Immature natural killer cell (primary cell): ENCODE data around the gene GLE1. TPM values are rescaled to one million over a fixed set of nuclear protein-coding genes. Genes with fewer than 3 reads are reported as not detected.

Experiments
- DNase-seq, 3 donors: peaks; one replicate each; pipeline ENCODE4 v3.0.0; 2022; ENCODE audit warnings: mixed read lengths in 1 of 3
- H3K27ac Mint-ChIP-seq, 6 donors: one replicate each; pipeline ENCODE4 v1.8.0; 2020; ENCODE audit warnings: mixed read lengths in 6 of 6, mild to moderate bottlenecking in 5 of 6, inconsistent platforms in 4 of 6, moderate library complexity in 3 of 6
- H3K27me3 Mint-ChIP-seq, 3 donors: one replicate each; pipeline ENCODE4 v1.8.0; 2020 to 2021; ENCODE audit warnings: low read depth in 3 of 3, mild to moderate bottlenecking in 3 of 3, mixed read lengths in 3 of 3, moderate library complexity in 3 of 3, inconsistent platforms in 1 of 3
- H3K36me3 Mint-ChIP-seq, 3 donors: one replicate each; pipeline ENCODE4 v1.8.0; 2020; ENCODE audit warnings: mixed read lengths in 3 of 3, inconsistent platforms in 2 of 3, mild to moderate bottlenecking in 2 of 3
- H3K4me1 Mint-ChIP-seq, 2 donors: one replicate each; pipeline ENCODE4 v1.8.0; 2020; ENCODE audit warnings: inconsistent platforms in 2 of 2, mild to moderate bottlenecking in 2 of 2, mixed read lengths in 2 of 2, moderate library complexity in 1 of 2
- H3K4me3 Mint-ChIP-seq, 5 donors: one replicate each; pipeline ENCODE4 v1.8.0; 2020; ENCODE audit warnings: mild to moderate bottlenecking in 5 of 5, mixed read lengths in 5 of 5, inconsistent platforms in 3 of 5, moderate library complexity in 3 of 5
- H3K9me3 Mint-ChIP-seq, 6 donors: one replicate each; pipeline ENCODE4 v1.8.0; 2020; ENCODE audit warnings: mild to moderate bottlenecking in 6 of 6, mixed read lengths in 6 of 6, inconsistent platforms in 4 of 6, moderate library complexity in 3 of 6
- polyA plus RNA-seq, 3 donors: library from polyadenylated mRNA; unstranded; fragments of 300-500 nt; fragmentation: Illumina TruSeq; gene quantifications; one replicate each; pipeline ENCODE4 v1.2.3, GENCODE V29; 2021

GLE1 gene
- 10 to 100 TPM; 17.4 to 49.3 (median 22.8) TPM for polyA plus RNA-seq

- peaks cover 5 to 24% (median 5%) of the 10 kb centered on the region in 3 donors for H3K36me3 Mint-ChIP-seq
Measured at GRCh38 chr9:128504485-128505413, at the start of gene GLE1. TSS of gene GLE1 (plus strand) at chr9:128504719. CDS start at chr9:128504806, 87 bp downstream.

GRCh38 chr9:128454991-128455390 is 49.5 kb upstream of the GLE1 start:
- Mint-ChIP-seq H3K9me3 (no peaks in the 10 kb centered on the region), H3K27me3 (peaks cover 6 to 9% (median 6%) of the 10 kb centered on the region in 3 donors), H3K4me3 (peak overlapping the region; percentile 53 to 91 (median 63)), H3K36me3 (peaks cover 1 to 7% (median 6%) of the 10 kb centered on the region in 3 donors), H3K4me1 (peaks cover 11 to 12% of the 10 kb centered on the region in 2 donors), H3K27ac (peak overlapping the region; percentile 70 to 93 (median 78))
- DNase-seq, result no peak

More at GRCh38 chr9:128504485-128505413, at the start of gene GLE1:
- peak; percentile 96 to 97 (median 97) for DNase-seq
- H3K27ac Mint-ChIP-seq, result peak within 1 kb of the TSS; percentile 91 to 99 (median 98)
- H3K9me3 Mint-ChIP-seq, result peaks cover 0 to 1% (median 0%) of the 10 kb centered on the region in 6 donors
- H3K27me3 Mint-ChIP-seq, result peaks cover 4 to 7% (median 6%) of the 10 kb centered on the region in 3 donors
- H3K4me1 Mint-ChIP-seq, result peaks cover 31 to 48% of the 10 kb centered on the region in 2 donors
- peak within 1 kb of the TSS; percentile 93 to 100 (median 99) for H3K4me3 Mint-ChIP-seq

GRCh38 chr9:128455849-128456612 is 48.5 kb upstream of the GLE1 start, which contains the start of gene ODF2:
TSS of gene ODF2 (plus strand) at chr9:128456006. CDS start at chr9:128456092, 86 bp downstream.
- peaks cover 10 to 12% (median 12%) of the 10 kb centered on the region in 3 donors for H3K36me3 Mint-ChIP-seq
- H3K4me1 Mint-ChIP-seq, result peaks cover 11 to 12% of the 10 kb centered on the region in 2 donors
- H3K9me3 Mint-ChIP-seq, result no peaks in the 10 kb centered on the region
- peak within 1 kb of the TSS; percentile 79 to 97 (median 93) for H3K27ac Mint-ChIP-seq
- peaks cover 6 to 9% (median 6%) of the 10 kb centered on the region in 3 donors for H3K27me3 Mint-ChIP-seq
- H3K4me3 Mint-ChIP-seq, result peak within 1 kb of the TSS; percentile 90 to 94 (median 91)
- peak; percentile 98 for DNase-seq

GRCh38 chr9:128456613-128457061 is 47.9 kb upstream of the GLE1 start:
- Mint-ChIP-seq H3K9me3 (no peaks in the 10 kb centered on the region), H3K4me3 (peak overlapping the region; percentile 89 to 94 (median 91)), H3K27me3 (peaks cover 6 to 9% (median 6%) of the 10 kb centered on the region in 3 donors), H3K4me1 (peaks cover 11 to 12% of the 10 kb centered on the region in 2 donors), H3K27ac (peak overlapping the region; percentile 79 to 97 (median 93)), H3K36me3 (peaks cover 12 to 14% (median 12%) of the 10 kb centered on the region in 3 donors)
- DNase-seq, result peak; percentile 62

- DNase-seq, result no peak
- H3K36me3 Mint-ChIP-seq, result peaks cover 12 to 14% (median 12%) of the 10 kb centered on the region in 3 donors
- H3K9me3 Mint-ChIP-seq, result no peaks in the 10 kb centered on the region
- peaks cover 11 to 12% of the 10 kb centered on the region in 2 donors for H3K4me1 Mint-ChIP-seq
- peak overlapping the region in 4 of 6 donors; percentile 59 to 93 (median 82) for H3K27ac Mint-ChIP-seq
- peak overlapping the region; percentile 51 to 94 (median 90) for H3K4me3 Mint-ChIP-seq
- H3K27me3 Mint-ChIP-seq, result peaks cover 6 to 9% (median 6%) of the 10 kb centered on the region in 3 donors
Measured at GRCh38 chr9:128457207-128457606, 47.3 kb upstream of the GLE1 start.

GRCh38 chr9:128459011-128459410 is 45.5 kb upstream of the GLE1 start:
- H3K4me3 Mint-ChIP-seq, result peak overlapping the region in 2 of 5 donors; percentile 25 to 26
- peaks cover 11 to 12% of the 10 kb centered on the region in 2 donors for H3K4me1 Mint-ChIP-seq
- no peak for DNase-seq
- H3K9me3 Mint-ChIP-seq, result no peaks in the 10 kb centered on the region
- H3K27me3 Mint-ChIP-seq, result peaks cover 6 to 9% (median 6%) of the 10 kb centered on the region in 3 donors
- peak overlapping the region in 2 of 6 donors; percentile 37 to 40 for H3K27ac Mint-ChIP-seq
- peaks cover 12 to 25% (median 12%) of the 10 kb centered on the region in 3 donors for H3K36me3 Mint-ChIP-seq

GRCh38 chr9:128469070-128469469 is 35.4 kb upstream of the GLE1 start:
- Mint-ChIP-seq H3K27ac (peak overlapping the region in 1 of 6 donors; percentile 58), H3K9me3 (no peaks in the 10 kb centered on the region), H3K27me3 (peaks cover 0 to 2% (median 0%) of the 10 kb centered on the region in 3 donors), H3K4me1 (peaks cover 0 to 8% of the 10 kb centered on the region in 2 donors), H3K4me3 (no peak overlapping the region), H3K36me3 (peaks cover 13% of the 10 kb centered on the region in 3 donors)
- no peak for DNase-seq

- H3K4me1 Mint-ChIP-seq, result peaks cover 0 to 8% of the 10 kb centered on the region in 2 donors
- H3K4me3 Mint-ChIP-seq, result no peak overlapping the region
- peaks cover 13 to 20% (median 19%) of the 10 kb centered on the region in 3 donors for H3K36me3 Mint-ChIP-seq
- H3K27me3 Mint-ChIP-seq, result peaks cover 0 to 2% (median 0%) of the 10 kb centered on the region in 3 donors
- no peak for DNase-seq
- H3K9me3 Mint-ChIP-seq, result no peaks in the 10 kb centered on the region
- peak overlapping the region in 1 of 6 donors; percentile 74 for H3K27ac Mint-ChIP-seq
Measured at GRCh38 chr9:128470560-128470959, 34.0 kb upstream of the GLE1 start.

- H3K4me1 Mint-ChIP-seq, result peaks cover 0 to 8% of the 10 kb centered on the region in 2 donors
- H3K9me3 Mint-ChIP-seq, result no peaks in the 10 kb centered on the region
Measured at GRCh38 chr9:128473104-128473503, 31.4 kb upstream of the GLE1 start.

GRCh38 chr9:128475867-128476266 is 28.7 kb upstream of the GLE1 start:
- H3K27ac Mint-ChIP-seq, result no peak overlapping the region
- H3K4me1 Mint-ChIP-seq, result no peaks in the 10 kb centered on the region
- peaks cover 0 to 2% (median 2%) of the 10 kb centered on the region in 3 donors for H3K27me3 Mint-ChIP-seq
- H3K9me3 Mint-ChIP-seq, result no peaks in the 10 kb centered on the region
- no peak for DNase-seq
- no peak overlapping the region for H3K4me3 Mint-ChIP-seq
- H3K36me3 Mint-ChIP-seq, result peaks cover 24 to 36% (median 28%) of the 10 kb centered on the region in 3 donors

More at GRCh38 chr9:128473104-128473503, 31.4 kb upstream of the GLE1 start:
- DNase-seq, result no peak
- peaks cover 0 to 2% (median 2%) of the 10 kb centered on the region in 3 donors for H3K27me3 Mint-ChIP-seq
- H3K27ac Mint-ChIP-seq, result peak overlapping the region in 2 of 6 donors; percentile 44 to 67
- no peak overlapping the region for H3K4me3 Mint-ChIP-seq
- H3K36me3 Mint-ChIP-seq, result peaks cover 16 to 28% (median 25%) of the 10 kb centered on the region in 3 donors

- Mint-ChIP-seq H3K27me3 (peaks cover 0 to 2% (median 0%) of the 10 kb centered on the region in 3 donors), H3K36me3 (peaks cover 34 to 37% (median 35%) of the 10 kb centered on the region in 3 donors), H3K27ac (peak overlapping the region in 1 of 6 donors; percentile 52), H3K4me1 (no peaks in the 10 kb centered on the region), H3K9me3 (no peaks in the 10 kb centered on the region), H3K4me3 (no peak overlapping the region)
- DNase-seq, result no peak
Measured at GRCh38 chr9:128479262-128479661, 25.3 kb upstream of the GLE1 start.

- H3K4me1 Mint-ChIP-seq, result no peaks in the 10 kb centered on the region
- no peak overlapping the region for H3K27ac Mint-ChIP-seq
- H3K9me3 Mint-ChIP-seq, result no peaks in the 10 kb centered on the region
- peaks cover 28 to 38% (median 36%) of the 10 kb centered on the region in 3 donors for H3K36me3 Mint-ChIP-seq
- DNase-seq, result no peak
- H3K27me3 Mint-ChIP-seq, result peaks cover 0 to 2% (median 1%) of the 10 kb centered on the region in 3 donors
- no peak overlapping the region for H3K4me3 Mint-ChIP-seq
Measured at GRCh38 chr9:128481561-128481960, 23.0 kb upstream of the GLE1 start.

GRCh38 chr9:128482186-128482585 is 22.3 kb upstream of the GLE1 start:
- Mint-ChIP-seq H3K36me3 (peaks cover 34 to 45% (median 36%) of the 10 kb centered on the region in 3 donors), H3K4me3 (no peak overlapping the region), H3K9me3 (no peaks in the 10 kb centered on the region), H3K4me1 (no peaks in the 10 kb centered on the region), H3K27me3 (peaks cover 0 to 2% (median 1%) of the 10 kb centered on the region in 3 donors), H3K27ac (no peak overlapping the region)
- DNase-seq, result no peak
